H9 (cell line): ENCODE results near the gene PLXNC1. TPM values are rescaled to one million over a fixed set of nuclear protein-coding genes. Genes with fewer than 3 reads are reported as not detected.

Experiments
- DNase-seq: peaks from one replicate; pipeline ENCODE4 v3.0.0-alpha.2; 2017
- H2AFZ ChIP-seq: one replicate; pipeline ENCODE4 v1.6.1; 2013; ENCODE audit warnings: mild to moderate bottlenecking, low read length, control low read depth, moderate library complexity
- H2AK5ac ChIP-seq: 2 replicates; pipeline ENCODE4 v1.6.1; 2013; ENCODE audit warnings: low read length, control low read depth, mixed read lengths; ENCODE audit not compliant: insufficient read length
- H2BK120ac ChIP-seq: one replicate; pipeline ENCODE4 v1.6.1; 2013; ENCODE audit warnings: low read depth, mild to moderate bottlenecking, low read length, control low read depth, inconsistent platforms; ENCODE audit not compliant: poor library complexity, severe bottlenecking
- H2BK12ac ChIP-seq: 2 replicates; pipeline ENCODE4 v1.6.1; 2013; ENCODE audit warnings: low read length, control low read depth, mixed read lengths, low read depth; ENCODE audit not compliant: insufficient read length
- H2BK15ac ChIP-seq: 2 replicates; pipeline ENCODE4 v1.6.1; 2013; ENCODE audit warnings: low read depth, low read length, control low read depth
- H2BK20ac ChIP-seq: one replicate; pipeline ENCODE4 v1.6.1; 2013; ENCODE audit warnings: low read depth, mild to moderate bottlenecking, low read length, control low read depth, inconsistent platforms; ENCODE audit not compliant: poor library complexity, severe bottlenecking
- H2BK5ac ChIP-seq: 2 replicates; pipeline ENCODE4 v1.6.1; 2013; ENCODE audit warnings: low read length, control low read depth, mixed read lengths; ENCODE audit not compliant: insufficient read length
- H3K14ac ChIP-seq: 2 replicates; pipeline ENCODE4 v1.6.1; 2013; ENCODE audit warnings: low read length, control low read depth; ENCODE audit not compliant: insufficient read depth
- H3K18ac ChIP-seq: 2 replicates; pipeline ENCODE4 v1.6.1; 2013; ENCODE audit warnings: low read depth, mild to moderate bottlenecking, mixed read lengths, low read length, control low read depth; ENCODE audit not compliant: insufficient read length
- H3K23ac ChIP-seq: 2 replicates; pipeline ENCODE4 v1.6.1; 2013; ENCODE audit warnings: low read length, control low read depth, mixed read lengths, low read depth; ENCODE audit not compliant: insufficient read length
- H3K23me2 ChIP-seq: 2 replicates; pipeline ENCODE4 v1.6.1; 2013; ENCODE audit warnings: low read depth, mild to moderate bottlenecking, mixed read lengths, low read length, control low read depth; ENCODE audit not compliant: insufficient read length, poor library complexity, severe bottlenecking
- H3K27ac ChIP-seq: 2 replicates; pipeline ENCODE4 v1.5.1; 2013; ENCODE audit warnings: low read length, control low read depth, mixed read lengths, low read depth; ENCODE audit not compliant: insufficient read length
- H3K27me3 ChIP-seq: 2 replicates; pipeline ENCODE4 v1.6.1; 2013; ENCODE audit warnings: low read length, control low read depth, inconsistent platforms; ENCODE audit not compliant: insufficient read depth
- H3K4ac ChIP-seq: 2 replicates; pipeline ENCODE4 v1.6.1; 2013; ENCODE audit warnings: low read depth, mild to moderate bottlenecking, control low read depth, inconsistent platforms, low read length, moderate library complexity
- H3K4me1 ChIP-seq: 2 replicates; pipeline ENCODE4 v1.6.1; 2013; ENCODE audit warnings: low read length, control low read depth, inconsistent platforms; ENCODE audit not compliant: insufficient read depth
- H3K4me2 ChIP-seq: 2 replicates; pipeline ENCODE4 v1.6.1; 2013; ENCODE audit warnings: low read length, control low read depth, mixed read lengths; ENCODE audit not compliant: insufficient read length, insufficient read depth
- H3K56ac ChIP-seq: 2 replicates; pipeline ENCODE4 v1.6.1; 2013; ENCODE audit warnings: low read depth, mild to moderate bottlenecking, mixed read lengths, low read length, control low read depth; ENCODE audit not compliant: insufficient read length
- H3K79me1 ChIP-seq: 2 replicates; pipeline ENCODE4 v1.6.1; 2013; ENCODE audit warnings: low read depth, mild to moderate bottlenecking, moderate library complexity, low read length, control low read depth, inconsistent platforms; ENCODE audit not compliant: insufficient read depth, poor library complexity, severe bottlenecking
- H3K79me2 ChIP-seq: 2 replicates; pipeline ENCODE4 v1.6.1; 2013; ENCODE audit warnings: low read length, control low read depth, inconsistent platforms; ENCODE audit not compliant: insufficient read depth
- H3K9ac ChIP-seq: 2 replicates; pipeline ENCODE4 v1.6.1; 2013; ENCODE audit warnings: low read length, control low read depth, mixed read lengths; ENCODE audit not compliant: insufficient read length; ENCODE audit errors: extremely low read depth
- H3K9me3 ChIP-seq: one replicate; pipeline ENCODE4 v1.6.1; 2013; ENCODE audit warnings: low read depth, low read length, inconsistent platforms; ENCODE audit not compliant: control insufficient read depth
- H3T11ph ChIP-seq: one replicate; pipeline ENCODE4 v1.6.1; 2013; ENCODE audit warnings: mild to moderate bottlenecking, low read length, control low read depth, inconsistent platforms
- H4K20me1 ChIP-seq: one replicate; pipeline ENCODE4 v1.6.1; 2013; ENCODE audit not compliant: control insufficient read depth, insufficient read length, insufficient read depth
- H4K5ac ChIP-seq: 2 replicates; pipeline ENCODE4 v1.6.1; 2013; ENCODE audit warnings: low read depth, mild to moderate bottlenecking, mixed read lengths, low read length, control low read depth; ENCODE audit not compliant: insufficient read length
- H4K8ac ChIP-seq: replicated peaks from 2 replicates; pipeline ENCODE4 v1.6.1; 2013; ENCODE audit warnings: low read length, control low read depth, mixed read lengths, low read depth; ENCODE audit not compliant: insufficient read length
- H4K91ac ChIP-seq: 2 replicates; pipeline ENCODE4 v1.6.1; 2013; ENCODE audit warnings: low read depth, mild to moderate bottlenecking, moderate library complexity, mixed read lengths, low read length, control low read depth; ENCODE audit not compliant: insufficient read length
- H3K27ac Mint-ChIP-seq, 3 experiments: 2 replicates in 2 of 3; 3 replicates in 1 of 3; pipeline ENCODE4 v1.8.0; 2020 to 2021; ENCODE audit warnings: mixed read lengths in 3 of 3, mild to moderate bottlenecking in 1 of 3, moderate library complexity in 1 of 3
- H3K27me3 Mint-ChIP-seq: 2 replicates; pipeline ENCODE4 v1.8.0; 2021; ENCODE audit warnings: low read depth, mild to moderate bottlenecking, moderate library complexity, mixed read lengths
- H3K36me3 Mint-ChIP-seq, 3 experiments: 2 replicates in 2 of 3; 3 replicates in 1 of 3; pipeline ENCODE4 v1.8.0; 2020 to 2021; ENCODE audit warnings: low read depth in 3 of 3, mixed read lengths in 3 of 3; ENCODE audit not compliant: insufficient read depth in 1 of 3
- H3K4me1 Mint-ChIP-seq, 2 experiments: 2 replicates each; pipeline ENCODE4 v1.8.0; 2020; ENCODE audit warnings: mixed read lengths in 2 of 2
- H3K4me3 Mint-ChIP-seq, 2 experiments: 2 replicates in 1 of 2; 3 replicates in 1 of 2; pipeline ENCODE4 v1.8.0; 2020 to 2021; ENCODE audit warnings: mild to moderate bottlenecking in 2 of 2, mixed read lengths in 2 of 2, moderate library complexity in 1 of 2
- H3K9me3 Mint-ChIP-seq, 2 experiments: 2 replicates in 1 of 2; 3 replicates in 1 of 2; pipeline ENCODE4 v1.8.0; 2020; ENCODE audit warnings: mild to moderate bottlenecking in 2 of 2, mixed read lengths in 2 of 2, moderate library complexity in 1 of 2
- WGBS: extraction: QIAGEN DNeasy Blood & Tissue Kit; methylation state at CpG from one replicate; pipeline ENCODE4 v1.1.7; 2013; ENCODE audit warnings: missing lambda C conversion rate, low lambda C conversion rate, mixed read lengths; ENCODE audit not compliant: insufficient read length; ENCODE audit errors: extremely low coverage; 5-methylcytosine and 5-hydroxymethylcytosine counted together
- total RNA-seq: library from RNA; stranded (reverse); gene quantifications from 2 replicates; pipeline ENCODE4 v1.2.1, GENCODE V29; 2021
- TF ChIP-seq, protein P1 (sequence below): fragments of 200-600 bp; sonication (generic); conservative IDR thresholded peaks from 3 replicates; pipeline ENCODE4 v1.8.0; 2021; ENCODE audit warnings: antibody characterized with exemption, mild to moderate bottlenecking

PLXNC1 gene
- total RNA-seq, 1 experiment from 2014 or later: 1.2 TPM

GRCh38 chr12:94269316-94269999 lies 121.1 kb downstream of the PLXNC1 start:
- no CpG with 5 or more reads among the region's 4 CpGs for WGBS
- Histone ChIP-seq H4K20me1 (no peaks in the 10 kb centered on the region), H3K79me2 (no peaks in the 10 kb centered on the region), H3K27ac (no peak overlapping the region), H2AFZ (no peak overlapping the region), H2BK5ac (no peak overlapping the region), H3K23ac (no peak overlapping the region), H3K14ac (no peak overlapping the region), H3K18ac (no peak overlapping the region), H3T11ph (no peak overlapping the region), H2BK15ac (no peak overlapping the region), H3K4me2 (no peak overlapping the region), H2BK120ac (no peak overlapping the region), H3K4ac (no peak overlapping the region), H2BK12ac (no peak overlapping the region), H4K91ac (no peak overlapping the region), H3K9me3 (no peaks in the 10 kb centered on the region), H3K27me3 (no peaks in the 10 kb centered on the region), H3K23me2 (no peaks in the 10 kb centered on the region), H3K79me1 (no peaks in the 10 kb centered on the region), H3K9ac (no peak overlapping the region), H2BK20ac (no peak overlapping the region), H4K8ac (no peak overlapping the region), H3K4me1 (peaks cover 5% of the 10 kb centered on the region; the same call in 1 of the 2 replicates), H4K5ac (no peak overlapping the region), H2AK5ac (no peak overlapping the region), H3K56ac (no peak overlapping the region)
- peaks cover 2% of the 10 kb centered on the region; the same call in 1 of the 2 replicates for H3K27me3 Mint-ChIP-seq
- peaks cover 0 to 5% (median 2%) of the 10 kb centered on the region in 3 experiments; a peak in 4 of 7 replicates for H3K36me3 Mint-ChIP-seq
- H3K4me3 Mint-ChIP-seq: no peak overlapping the region
- TF ChIP-seq, protein P1, sequence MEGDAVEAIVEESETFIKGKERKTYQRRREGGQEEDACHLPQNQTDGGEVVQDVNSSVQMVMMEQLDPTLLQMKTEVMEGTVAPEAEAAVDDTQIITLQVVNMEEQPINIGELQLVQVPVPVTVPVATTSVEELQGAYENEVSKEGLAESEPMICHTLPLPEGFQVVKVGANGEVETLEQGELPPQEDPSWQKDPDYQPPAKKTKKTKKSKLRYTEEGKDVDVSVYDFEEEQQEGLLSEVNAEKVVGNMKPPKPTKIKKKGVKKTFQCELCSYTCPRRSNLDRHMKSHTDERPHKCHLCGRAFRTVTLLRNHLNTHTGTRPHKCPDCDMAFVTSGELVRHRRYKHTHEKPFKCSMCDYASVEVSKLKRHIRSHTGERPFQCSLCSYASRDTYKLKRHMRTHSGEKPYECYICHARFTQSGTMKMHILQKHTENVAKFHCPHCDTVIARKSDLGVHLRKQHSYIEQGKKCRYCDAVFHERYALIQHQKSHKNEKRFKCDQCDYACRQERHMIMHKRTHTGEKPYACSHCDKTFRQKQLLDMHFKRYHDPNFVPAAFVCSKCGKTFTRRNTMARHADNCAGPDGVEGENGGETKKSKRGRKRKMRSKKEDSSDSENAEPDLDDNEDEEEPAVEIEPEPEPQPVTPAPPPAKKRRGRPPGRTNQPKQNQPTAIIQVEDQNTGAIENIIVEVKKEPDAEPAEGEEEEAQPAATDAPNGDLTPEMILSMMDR: no peak
- H3K27ac Mint-ChIP-seq: no peak overlapping the region
- no peak for DNase-seq
- H3K9me3 Mint-ChIP-seq: no peaks in the 10 kb centered on the region; a peak in 1 of 5 replicates
- H3K4me1 Mint-ChIP-seq: peaks cover 32 to 38% of the 10 kb centered on the region in 2 experiments
